Suprapubic skin (tissue), 4 donors: Measurements from ENCODE around the gene WDR31. TPM values are rescaled to one million over a fixed set of nuclear protein-coding genes. Genes with fewer than 3 reads are reported as not detected.

Experiments used
- DNase-seq, 2 donors: peaks; one replicate each; pipeline ENCODE4 v3.0.0-alpha.2; 2019; ENCODE audit warnings: low spot score in 2 of 2
- H3K27ac ChIP-seq: fragments of 200-600 bp; sonication (generic); one replicate; pipeline ENCODE4 v1.5.1; 2019
- H3K27me3 ChIP-seq: fragments of 200-600 bp; sonication (generic); one replicate; pipeline ENCODE4 v1.5.1; 2019
- H3K36me3 ChIP-seq: fragments of 200-600 bp; sonication (generic); one replicate; pipeline ENCODE4 v1.5.1; 2019
- H3K4me1 ChIP-seq: fragments of 200-600 bp; sonication (generic); one replicate; pipeline ENCODE4 v1.5.1; 2019
- H3K4me3 ChIP-seq: fragments of 200-600 bp; sonication (generic); one replicate; pipeline ENCODE4 v1.5.1; 2019; ENCODE audit warnings: mild to moderate bottlenecking
- H3K9me3 ChIP-seq: fragments of 200-600 bp; sonication (generic); one replicate; pipeline ENCODE4 v1.5.1; 2019
- CTCF ChIP-seq, 2 donors: fragments of 200-600 bp in 1 of 2; fragments of 450-650 bp in 1 of 2; sonication (generic) in 1 of 2; IDR thresholded peaks; one replicate each; pipeline ENCODE4 v1.5.1; 2016 to 2019; ENCODE audit warnings: antibody characterized with exemption in 2 of 2, mild to moderate bottlenecking in 1 of 2, moderate library complexity in 1 of 2
- EP300 ChIP-seq: sonication (generic); formaldehyde crosslinking; IDR thresholded peaks from one replicate; pipeline ENCODE4 v1.6.1; 2017; ENCODE audit warnings: antibody characterized with exemption
- POLR2A ChIP-seq, 2 donors: fragments of 450-650 bp; IDR thresholded peaks; one replicate each; pipeline ENCODE4 v1.6.1; 2017; ENCODE audit warnings: antibody characterized with exemption in 2 of 2, mild to moderate bottlenecking in 2 of 2, moderate library complexity in 2 of 2
- POLR2AphosphoS5 ChIP-seq, 3 donors: sonication (generic); formaldehyde crosslinking; IDR thresholded peaks; one replicate each; pipeline ENCODE4 v1.6.1; 2017; ENCODE audit warnings: antibody characterized with exemption in 3 of 3
- WGBS: methylation state at CpG from one replicate; pipeline ENCODE4 v1.1.5; 2018; 5-methylcytosine and 5-hydroxymethylcytosine counted together
- total RNA-seq, 4 donors: library from RNA; depleted of rRNA; stranded (reverse); fragments of >200 nt; gene quantifications; one replicate each; pipeline ENCODE4 v1.1.0, GENCODE V29; 2016

Gene WDR31
- total RNA-seq, 4 donors from 2014 or later, result 1.2 to 3.5 (median 1.7) TPM

- DNase-seq, result no peak
- WGBS, result 83% methylated on average over 6 of the region's 6 CpGs
- no peak overlapping the region for H3K27ac ChIP-seq
- H3K9me3 ChIP-seq, result no peaks in the 10 kb centered on the region
- peaks cover 26% of the 10 kb centered on the region for H3K4me1 ChIP-seq
- H3K4me3 ChIP-seq, result peak overlapping the region; percentile 90
- H3K27me3 ChIP-seq, result no peaks in the 10 kb centered on the region
- TF ChIP-seq CTCF (IDR thresholded peaks at IDR 0.05) (no peak), POLR2AphosphoS5 (IDR thresholded peaks at IDR 0.05) (no peak), EP300 (no peak), POLR2A (IDR thresholded peaks at IDR 0.05) (no peak)
- peaks cover 24% of the 10 kb centered on the region for H3K36me3 ChIP-seq
These were observed 35.3 kb upstream of the WDR31 start for GRCh38 chr9:113375057-113376023.

GRCh38 chr9:113373676-113374392, 33.8 kb upstream of the WDR31 start:
- peaks cover 24% of the 10 kb centered on the region for H3K36me3 ChIP-seq

GRCh38 chr9:113373256-113373655, 33.2 kb upstream of the WDR31 start:
- Histone ChIP-seq H3K4me1 (peaks cover 26% of the 10 kb centered on the region), H3K27ac (no peak overlapping the region), H3K4me3 (no peak overlapping the region), H3K36me3 (peaks cover 24% of the 10 kb centered on the region), H3K9me3 (no peaks in the 10 kb centered on the region), H3K27me3 (no peaks in the 10 kb centered on the region)
- DNase-seq, result no peak
- TF ChIP-seq CTCF (IDR thresholded peaks at IDR 0.05), result no peak
- no peak for TF ChIP-seq POLR2AphosphoS5 (IDR thresholded peaks at IDR 0.05)
- TF ChIP-seq EP300, result no peak
- TF ChIP-seq POLR2A (IDR thresholded peaks at IDR 0.05), result no peak
- 68% methylated on average over 3 of the region's 3 CpGs for WGBS

More at GRCh38 chr9:113373676-113374392, 33.8 kb upstream of the WDR31 start:
- DNase-seq, result no peak
- no peaks in the 10 kb centered on the region for H3K9me3 ChIP-seq
- no peaks in the 10 kb centered on the region for H3K27me3 ChIP-seq
- peaks cover 26% of the 10 kb centered on the region for H3K4me1 ChIP-seq
- H3K27ac ChIP-seq, result no peak overlapping the region
- no peak overlapping the region for H3K4me3 ChIP-seq
- 88% methylated on average over 12 of the region's 24 CpGs for WGBS
- no peak for TF ChIP-seq POLR2AphosphoS5 (IDR thresholded peaks at IDR 0.05)
- no peak for TF ChIP-seq POLR2A (IDR thresholded peaks at IDR 0.05)
- TF ChIP-seq CTCF (IDR thresholded peaks at IDR 0.05), result no peak
- no peak for TF ChIP-seq EP300

- Histone ChIP-seq H3K27ac (no peak overlapping the region), H3K4me1 (peaks cover 20% of the 10 kb centered on the region), H3K4me3 (no peak overlapping the region), H3K27me3 (no peaks in the 10 kb centered on the region), H3K36me3 (peaks cover 24% of the 10 kb centered on the region), H3K9me3 (no peaks in the 10 kb centered on the region)
- WGBS, result 91% methylated on average over 5 of the region's 5 CpGs
- no peak for TF ChIP-seq CTCF (IDR thresholded peaks at IDR 0.05)
- no peak for TF ChIP-seq EP300
- TF ChIP-seq POLR2AphosphoS5 (IDR thresholded peaks at IDR 0.05), result no peak
- TF ChIP-seq POLR2A (IDR thresholded peaks at IDR 0.05), result no peak
- no peak for DNase-seq
These were observed 32.0 kb upstream of the WDR31 start for GRCh38 chr9:113372059-113372458.
